HFFc6 (cell line): ENCODE data around the gene NDUFB2. TPM values are rescaled to one million over a fixed set of nuclear protein-coding genes. Genes with fewer than 3 reads are reported as not detected.
"Not testable (repeated sequence)": the region's sequence is repeated elsewhere in the genome, so short reads cannot be mapped to it uniquely, and the experiment has no call there.

Experiments
- DNase-seq: peaks from one replicate; pipeline ENCODE4 v3.0.0-alpha.2; 2018
- H3K27ac Mint-ChIP-seq: 2 replicates; pipeline ENCODE4 v1.8.0; 2020; ENCODE audit warnings: mild to moderate bottlenecking, mixed read lengths
- H3K27me3 Mint-ChIP-seq: 2 replicates; pipeline ENCODE4 v1.8.0; 2021; ENCODE audit warnings: mild to moderate bottlenecking, moderate library complexity, mixed read lengths; ENCODE audit not compliant: insufficient read depth
- H3K36me3 Mint-ChIP-seq: 2 replicates; pipeline ENCODE4 v1.8.0; 2021; ENCODE audit warnings: low read depth, mixed read lengths
- H3K4me1 Mint-ChIP-seq: 2 replicates; pipeline ENCODE4 v1.8.0; 2020; ENCODE audit warnings: low read depth, mixed read lengths
- H3K4me3 Mint-ChIP-seq: 2 replicates; pipeline ENCODE4 v1.8.0; 2020; ENCODE audit warnings: mild to moderate bottlenecking, moderate library complexity, mixed read lengths
- H3K9me3 Mint-ChIP-seq: 2 replicates; pipeline ENCODE4 v1.8.0; 2020; ENCODE audit warnings: mild to moderate bottlenecking, mixed read lengths
- total RNA-seq, 6 experiments: library from RNA; stranded (reverse); fragmentation: NEBNext Ultra II Directional; extraction: Animal tissue kit (Norgen Biotek cat#: 25700); gene quantifications; 2 replicates in 1 of 6; 3 replicates in 5 of 6; pipeline ENCODE4 v1.2.3, GENCODE V29; 2021
- TF ChIP-seq, protein P1 (sequence below): fragments of 200-600 bp; sonication (generic); IDR thresholded peaks from 2 replicates; pipeline ENCODE4 v1.5.0; 2021; ENCODE audit warnings: antibody characterized with exemption, mild to moderate bottlenecking

NDUFB2 gene
- total RNA-seq, 6 experiments from 2014 or later: 176 to 254 (median 205) TPM

- no peaks in the 10 kb centered on the region for H3K9me3 Mint-ChIP-seq
- DNase-seq: no peak
- peaks cover 4% of the 10 kb centered on the region; the same call in 1 of the 2 replicates for H3K36me3 Mint-ChIP-seq
- H3K27ac Mint-ChIP-seq: no peak overlapping the region
- no peaks in the 10 kb centered on the region for H3K27me3 Mint-ChIP-seq
- no peak overlapping the region for H3K4me3 Mint-ChIP-seq
- H3K4me1 Mint-ChIP-seq: peaks cover 4% of the 10 kb centered on the region
- TF ChIP-seq, protein P1, sequence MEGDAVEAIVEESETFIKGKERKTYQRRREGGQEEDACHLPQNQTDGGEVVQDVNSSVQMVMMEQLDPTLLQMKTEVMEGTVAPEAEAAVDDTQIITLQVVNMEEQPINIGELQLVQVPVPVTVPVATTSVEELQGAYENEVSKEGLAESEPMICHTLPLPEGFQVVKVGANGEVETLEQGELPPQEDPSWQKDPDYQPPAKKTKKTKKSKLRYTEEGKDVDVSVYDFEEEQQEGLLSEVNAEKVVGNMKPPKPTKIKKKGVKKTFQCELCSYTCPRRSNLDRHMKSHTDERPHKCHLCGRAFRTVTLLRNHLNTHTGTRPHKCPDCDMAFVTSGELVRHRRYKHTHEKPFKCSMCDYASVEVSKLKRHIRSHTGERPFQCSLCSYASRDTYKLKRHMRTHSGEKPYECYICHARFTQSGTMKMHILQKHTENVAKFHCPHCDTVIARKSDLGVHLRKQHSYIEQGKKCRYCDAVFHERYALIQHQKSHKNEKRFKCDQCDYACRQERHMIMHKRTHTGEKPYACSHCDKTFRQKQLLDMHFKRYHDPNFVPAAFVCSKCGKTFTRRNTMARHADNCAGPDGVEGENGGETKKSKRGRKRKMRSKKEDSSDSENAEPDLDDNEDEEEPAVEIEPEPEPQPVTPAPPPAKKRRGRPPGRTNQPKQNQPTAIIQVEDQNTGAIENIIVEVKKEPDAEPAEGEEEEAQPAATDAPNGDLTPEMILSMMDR: no peak
Observed at GRCh38 chr7:140734729-140735128, 38.2 kb downstream of the NDUFB2 start.

DNA sequence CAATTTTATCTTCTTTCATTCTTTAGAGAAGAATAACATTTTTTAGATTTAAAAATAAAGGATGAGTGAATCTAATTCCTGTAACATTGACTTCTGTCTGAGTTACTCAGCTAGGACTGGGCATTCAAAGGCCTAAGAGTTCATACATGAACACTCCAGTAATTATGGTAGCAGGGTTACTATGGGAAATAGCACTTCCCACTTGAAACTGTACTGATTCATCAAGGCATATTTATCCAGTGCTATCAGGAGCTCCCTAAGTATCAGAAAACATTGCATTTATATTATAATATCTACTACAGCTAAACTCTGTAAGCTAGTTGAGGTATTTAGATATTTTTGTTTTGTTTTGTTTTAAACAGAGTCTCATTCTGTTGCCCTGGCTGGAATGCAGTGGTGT is 41.8 kb downstream of the NDUFB2 start:
- H3K36me3 Mint-ChIP-seq: peaks cover 7% of the 10 kb centered on the region; the same call in 1 of the 2 replicates
- no peaks in the 10 kb centered on the region for H3K27me3 Mint-ChIP-seq
- peak overlapping the region; percentile 40; the same call in 1 of the 2 replicates for H3K27ac Mint-ChIP-seq
- no peaks in the 10 kb centered on the region for H3K9me3 Mint-ChIP-seq
- no peak for DNase-seq
- TF ChIP-seq, protein P1: no peak
- no peaks in the 10 kb centered on the region for H3K4me1 Mint-ChIP-seq
- H3K4me3 Mint-ChIP-seq: no peak overlapping the region

GRCh38 chr7:140743255-140743654 is 46.7 kb downstream of the NDUFB2 start:
- not testable (repeated sequence) for H3K4me3 Mint-ChIP-seq, H3K4me1 Mint-ChIP-seq, DNase-seq, H3K27me3 Mint-ChIP-seq, H3K9me3 Mint-ChIP-seq, H3K27ac Mint-ChIP-seq
- peaks cover 16% of the 10 kb centered on the region for H3K36me3 Mint-ChIP-seq

GRCh38 chr7:140744005-140744404 is 47.5 kb downstream of the NDUFB2 start:
- TF ChIP-seq, protein P1: no peak
- Mint-ChIP-seq H3K4me3 (no peak overlapping the region), H3K9me3 (no peaks in the 10 kb centered on the region), H3K36me3 (peaks cover 16% of the 10 kb centered on the region), H3K27ac (no peak overlapping the region), H3K4me1 (no peaks in the 10 kb centered on the region), H3K27me3 (no peaks in the 10 kb centered on the region; the same call in 1 of the 2 replicates)
- DNase-seq: no peak

GRCh38 chr7:140745266-140746058 is 49.0 kb downstream of the NDUFB2 start:
- no peak overlapping the region for H3K27ac Mint-ChIP-seq
- H3K4me3 Mint-ChIP-seq: no peak overlapping the region
- no peaks in the 10 kb centered on the region for H3K9me3 Mint-ChIP-seq
- no peak for DNase-seq
- TF ChIP-seq, protein P1: no peak
- H3K36me3 Mint-ChIP-seq: peaks cover 19% of the 10 kb centered on the region
- no peaks in the 10 kb centered on the region; the same call in 1 of the 2 replicates for H3K27me3 Mint-ChIP-seq
- H3K4me1 Mint-ChIP-seq: no peaks in the 10 kb centered on the region

- DNase-seq: no peak
- no peaks in the 10 kb centered on the region; the same call in 1 of the 2 replicates for H3K27me3 Mint-ChIP-seq
- TF ChIP-seq, protein P1: no peak
- H3K4me1 Mint-ChIP-seq: no peaks in the 10 kb centered on the region
- H3K9me3 Mint-ChIP-seq: no peaks in the 10 kb centered on the region
- H3K4me3 Mint-ChIP-seq: no peak overlapping the region
- H3K27ac Mint-ChIP-seq: no peak overlapping the region
- peaks cover 20% of the 10 kb centered on the region for H3K36me3 Mint-ChIP-seq
Observed at GRCh38 chr7:140746751-140747150, 50.2 kb downstream of the NDUFB2 start.
